Astrocyte (in vitro differentiated cells and primary cell): ENCODE data around the gene CDK4. TPM values are rescaled to one million over a fixed set of nuclear protein-coding genes. Genes with fewer than 3 reads are reported as not detected.

Experiments used
- DNase-seq: peaks from one replicate; pipeline ENCODE4 v3.0.0-alpha.2; 2010; ENCODE audit warnings: low read depth
- FAIRE-seq: peaks from 2 replicates; lab custom pipeline; 2011; peaks lifted over from hg19 to GRCh38; lab: Jason Lieb, UNC
- H2AFZ ChIP-seq: 2 replicates; pipeline ENCODE4 v1.6.0; 2012; ENCODE audit warnings: low read depth, low read length, inconsistent platforms
- H3K27ac ChIP-seq: 2 replicates; pipeline ENCODE4 v1.5.1; 2011; ENCODE audit warnings: low read depth, low read length, inconsistent platforms
- H3K27me3 ChIP-seq: 2 replicates; pipeline ENCODE4 v1.6.0; 2011; ENCODE audit warnings: low read length, inconsistent platforms; ENCODE audit not compliant: insufficient read depth
- H3K36me3 ChIP-seq: 2 replicates; pipeline ENCODE4 v1.5.1; 2011; ENCODE audit warnings: low read length, inconsistent platforms; ENCODE audit not compliant: insufficient read depth
- H3K4me1 ChIP-seq: 2 replicates; pipeline ENCODE4 v1.5.1; 2011; ENCODE audit warnings: low read length, inconsistent platforms; ENCODE audit not compliant: insufficient read depth
- H3K4me2 ChIP-seq: 2 replicates; pipeline ENCODE4 v1.6.0; 2012; ENCODE audit warnings: low read length, inconsistent platforms
- H3K4me3 ChIP-seq: 2 replicates; pipeline ENCODE4 v1.5.1; 2011; ENCODE audit warnings: low read depth, mild to moderate bottlenecking, low read length, inconsistent platforms; ENCODE audit not compliant: insufficient read depth
- H3K79me2 ChIP-seq: 2 replicates; pipeline ENCODE4 v1.6.0; 2012; ENCODE audit warnings: mild to moderate bottlenecking, low read length, inconsistent platforms; ENCODE audit not compliant: insufficient read depth
- H3K9ac ChIP-seq: 2 replicates; pipeline ENCODE4 v1.6.0; 2012; ENCODE audit warnings: mild to moderate bottlenecking, low read length, inconsistent platforms
- H3K9me3 ChIP-seq: 2 replicates; pipeline ENCODE4 v1.5.1; 2012; ENCODE audit warnings: low read depth, mild to moderate bottlenecking, low read length, inconsistent platforms; ENCODE audit not compliant: insufficient read depth
- H4K20me1 ChIP-seq: 2 replicates; pipeline ENCODE4 v1.6.0; 2012; ENCODE audit warnings: low read length, inconsistent platforms; ENCODE audit not compliant: insufficient read depth
- H3K27ac Mint-ChIP-seq: one replicate; pipeline ENCODE4 v1.8.0; 2021; ENCODE audit warnings: mild to moderate bottlenecking, mixed read lengths; ENCODE audit not compliant: unreplicated experiment
- H3K27me3 Mint-ChIP-seq: one replicate; pipeline ENCODE4 v1.8.0; 2021; ENCODE audit warnings: low read depth, mixed read lengths; ENCODE audit not compliant: unreplicated experiment
- H3K36me3 Mint-ChIP-seq: one replicate; pipeline ENCODE4 v1.8.0; 2021; ENCODE audit warnings: low read depth, mixed read lengths; ENCODE audit not compliant: unreplicated experiment
- H3K4me1 Mint-ChIP-seq: one replicate; pipeline ENCODE4 v1.8.0; 2021; ENCODE audit warnings: low read depth, mixed read lengths; ENCODE audit not compliant: unreplicated experiment
- H3K4me3 Mint-ChIP-seq: one replicate; pipeline ENCODE4 v1.8.0; 2021; ENCODE audit warnings: mild to moderate bottlenecking, moderate library complexity, mixed read lengths; ENCODE audit not compliant: unreplicated experiment
- H3K9me3 Mint-ChIP-seq: one replicate; pipeline ENCODE4 v1.8.0; 2021; ENCODE audit warnings: mild to moderate bottlenecking, mixed read lengths; ENCODE audit not compliant: unreplicated experiment
- CTCF ChIP-seq: IDR thresholded peaks from 2 replicates; pipeline ENCODE4 v1.5.1; 2011; ENCODE audit warnings: low read depth, mild to moderate bottlenecking, inconsistent platforms, low read length, moderate library complexity; ENCODE audit not compliant: insufficient read depth
- EZH2 ChIP-seq: IDR thresholded peaks from 2 replicates; pipeline ENCODE4 v1.6.1; 2012; ENCODE audit warnings: mild to moderate bottlenecking, low read length, inconsistent platforms; ENCODE audit not compliant: insufficient read depth
- total RNA-seq: library from RNA; stranded (reverse); gene quantifications from 2 replicates; pipeline ENCODE4 v1.2.1, GENCODE V29; 2021

Gene CDK4
- total RNA-seq, 1 donor from 2014 or later = 133 TPM

GRCh38 chr12:57741844-57742738 is 10.0 kb downstream of the CDK4 start:
- no peak overlapping the region for H3K27ac ChIP-seq
- no peak overlapping the region for H2AFZ ChIP-seq
- Mint-ChIP-seq H3K27me3 (peaks cover 24% of the 10 kb centered on the region), H3K4me3 (no peak overlapping the region), H3K36me3 (peaks cover 15% of the 10 kb centered on the region), H3K27ac (no peak overlapping the region), H3K9me3 (no peaks in the 10 kb centered on the region), H3K4me1 (peaks cover 8% of the 10 kb centered on the region)
- peaks cover 12% of the 10 kb centered on the region for H3K4me1 ChIP-seq
- peaks cover 7% of the 10 kb centered on the region for H3K79me2 ChIP-seq
- no peak overlapping the region for H3K4me3 ChIP-seq
- FAIRE-seq (no peak), DNase-seq (no peak)
- no peaks in the 10 kb centered on the region for H3K9me3 ChIP-seq
- H4K20me1 ChIP-seq = peaks cover 1% of the 10 kb centered on the region
- no peak for TF ChIP-seq EZH2
- no peak for TF ChIP-seq CTCF
- peaks cover 9% of the 10 kb centered on the region for H3K36me3 ChIP-seq
- no peak overlapping the region for H3K9ac ChIP-seq
- H3K4me2 ChIP-seq = no peak overlapping the region
- peaks cover 37% of the 10 kb centered on the region for H3K27me3 ChIP-seq

DNA sequence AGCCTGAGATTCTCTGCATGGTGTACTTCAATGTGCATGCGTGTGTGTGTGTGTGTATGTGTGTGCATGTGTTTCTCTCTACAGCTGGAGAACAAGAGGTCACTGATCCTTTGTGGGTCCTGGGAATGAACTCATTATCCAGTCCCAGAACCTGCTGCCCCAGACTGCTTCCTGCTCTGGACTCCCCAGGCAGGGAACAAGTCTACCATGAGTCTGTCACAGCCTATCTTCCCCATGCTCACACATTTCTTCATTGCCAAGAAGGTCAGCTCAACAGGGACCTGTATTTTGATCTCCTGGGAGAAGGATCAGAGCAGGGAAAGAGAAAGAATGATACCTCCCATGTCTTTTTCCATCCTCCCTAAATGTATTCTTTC is 10.7 kb downstream of the CDK4 start:
- Mint-ChIP-seq H3K9me3 (no peaks in the 10 kb centered on the region), H3K36me3 (peaks cover 8% of the 10 kb centered on the region), H3K4me3 (no peak overlapping the region), H3K27me3 (peaks cover 29% of the 10 kb centered on the region), H3K4me1 (peaks cover 12% of the 10 kb centered on the region), H3K27ac (no peak overlapping the region)
- no peak overlapping the region for H2AFZ ChIP-seq
- peaks cover 44% of the 10 kb centered on the region for H3K27me3 ChIP-seq
- H4K20me1 ChIP-seq = peaks cover 8% of the 10 kb centered on the region
- DNase-seq (no peak), FAIRE-seq (no peak)
- H3K79me2 ChIP-seq = peaks cover 7% of the 10 kb centered on the region
- H3K27ac ChIP-seq = no peak overlapping the region
- H3K9me3 ChIP-seq = no peaks in the 10 kb centered on the region
- peaks cover 2% of the 10 kb centered on the region for H3K36me3 ChIP-seq
- H3K4me2 ChIP-seq = no peak overlapping the region
- TF ChIP-seq CTCF = no peak
- TF ChIP-seq EZH2 = no peak
- no peak overlapping the region for H3K4me3 ChIP-seq
- H3K9ac ChIP-seq = no peak overlapping the region
- H3K4me1 ChIP-seq = peaks cover 12% of the 10 kb centered on the region
